ENCODE measurements around the gene NUP188.

DNA sequence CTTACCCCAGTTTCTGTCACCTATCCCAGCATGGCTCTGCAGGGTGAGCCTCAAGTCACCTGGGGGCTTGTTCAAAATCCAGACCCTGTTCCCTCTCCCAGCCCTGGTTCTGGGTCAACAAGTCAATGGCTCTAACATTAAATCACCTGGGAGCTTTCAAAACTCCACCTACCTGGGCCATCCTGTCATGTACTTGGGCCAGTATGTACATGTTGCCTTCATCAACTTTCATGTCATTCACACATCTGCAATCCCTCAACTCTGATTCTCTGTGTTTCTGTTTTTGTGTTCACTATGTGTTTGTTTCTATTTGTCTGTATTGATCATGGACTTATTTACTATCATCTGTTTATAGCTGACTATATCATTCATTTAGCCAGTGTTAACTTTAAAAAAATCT lies 82.7 kb downstream of the NUP188 start:
- TF ChIP-seq ZNF274 (IDR thresholded peaks at IDR 0.05; ENCODE audit: low read depth, low read length): no peak
- TF ChIP-seq SUZ12 (IDR thresholded peaks at IDR 0.05; ENCODE audit: extremely low read depth, insufficient read depth, insufficient read length): no peak
- TF ChIP-seq YY1 (IDR thresholded peaks at IDR 0.05; ENCODE audit: insufficient read depth, insufficient read length): no peak

Measured in NT2/D1 (cell line).